HEK293 (cell line): ENCODE measurements around the gene CCDC78.
A peak's percentile ranks its signal among the peaks of the same experiment; 100 is the strongest.

Experiments used
- BCL6B ChIP-seq: fragments of 450-650 bp; formaldehyde crosslinking; IDR thresholded peaks from 2 replicates; pipeline ENCODE4 v1.5.1; 2017; ENCODE audit warnings: missing biosample characterization, missing genetic modification characterization
- HOXC10 ChIP-seq: sonication (generic); formaldehyde crosslinking; IDR thresholded peaks from 2 replicates; pipeline ENCODE4 v1.8.1; 2023; ENCODE audit warnings: mild to moderate bottlenecking, missing genetic modification reagents
- OSR2 ChIP-seq: fragments of 450-650 bp; formaldehyde crosslinking; IDR thresholded peaks from 2 replicates; pipeline ENCODE4 v1.5.1; 2016; ENCODE audit warnings: missing biosample characterization, missing genetic modification characterization
- RBAK ChIP-seq: fragments of 450-650 bp; formaldehyde crosslinking; IDR thresholded peaks from 2 replicates; pipeline ENCODE4 v1.5.1; 2016; ENCODE audit warnings: missing biosample characterization, missing genetic modification characterization
- TSHZ1 ChIP-seq: fragments of 450-650 bp; formaldehyde crosslinking; IDR thresholded peaks from 2 replicates; pipeline ENCODE4 v1.5.1; 2016; ENCODE audit warnings: missing biosample characterization, missing genetic modification characterization, borderline replicate concordance
- WT1 ChIP-seq: fragments of 450-650 bp; formaldehyde crosslinking; IDR thresholded peaks from 2 replicates; pipeline ENCODE4 v1.5.1; 2016; ENCODE audit warnings: missing biosample characterization, missing genetic modification characterization
- YY1 ChIP-seq: fragments of 450-650 bp; formaldehyde crosslinking; IDR thresholded peaks from 2 replicates; pipeline ENCODE4 v1.5.1; 2018; ENCODE audit warnings: missing biosample characterization, missing genetic modification characterization
- ZBTB10 ChIP-seq: fragments of 450-650 bp; formaldehyde crosslinking; IDR thresholded peaks from 2 replicates; pipeline ENCODE4 v1.5.1; 2016; ENCODE audit warnings: missing biosample characterization, missing genetic modification characterization
- ZBTB20 ChIP-seq: fragments of 450-650 bp; formaldehyde crosslinking; IDR thresholded peaks from 2 replicates; pipeline ENCODE4 v1.5.1; 2016; ENCODE audit warnings: missing biosample characterization, missing genetic modification characterization
- ZBTB7A ChIP-seq: fragments of 450-650 bp; formaldehyde crosslinking; IDR thresholded peaks from 2 replicates; pipeline ENCODE4 v1.5.1; 2016; ENCODE audit warnings: low read depth, missing biosample characterization, missing genetic modification characterization
- ZIC2 ChIP-seq: fragments of 450-650 bp; formaldehyde crosslinking; IDR thresholded peaks from 2 replicates; pipeline ENCODE4 v1.5.1; 2016; ENCODE audit warnings: missing biosample characterization, missing genetic modification characterization
- ZNF148 ChIP-seq: fragments of 450-650 bp; formaldehyde crosslinking; IDR thresholded peaks from 2 replicates; pipeline ENCODE4 v1.5.0; 2017; ENCODE audit warnings: missing biosample characterization, missing genetic modification characterization, borderline replicate concordance
- ZNF155 ChIP-seq: fragments of 450-650 bp; formaldehyde crosslinking; IDR thresholded peaks from 2 replicates; pipeline ENCODE4 v1.5.1; 2016; ENCODE audit warnings: missing biosample characterization, missing genetic modification characterization
- ZNF157 ChIP-seq: fragments of 450-650 bp; formaldehyde crosslinking; IDR thresholded peaks from 2 replicates; pipeline ENCODE4 v1.5.1; 2016; ENCODE audit warnings: missing biosample characterization, missing genetic modification characterization
- ZNF248 ChIP-seq: fragments of 450-650 bp; formaldehyde crosslinking; IDR thresholded peaks from 2 replicates; pipeline ENCODE4 v1.5.1; 2017; ENCODE audit warnings: missing biosample characterization, missing genetic modification characterization
- ZNF280D ChIP-seq: fragments of 450-650 bp; formaldehyde crosslinking; IDR thresholded peaks from 2 replicates; pipeline ENCODE4 v1.5.1; 2016; ENCODE audit warnings: missing biosample characterization, missing genetic modification characterization
- ZNF350 ChIP-seq: fragments of 450-650 bp; formaldehyde crosslinking; IDR thresholded peaks from 2 replicates; pipeline ENCODE4 v1.5.0; 2017; ENCODE audit warnings: missing biosample characterization, mild to moderate bottlenecking, missing genetic modification characterization
- ZNF529 ChIP-seq: fragments of 450-650 bp; formaldehyde crosslinking; IDR thresholded peaks from 2 replicates; pipeline ENCODE4 v1.5.1; 2017; ENCODE audit warnings: missing genetic modification characterization, missing biosample characterization; ENCODE audit not compliant: insufficient replicate concordance
- ZNF555 ChIP-seq: fragments of 450-650 bp; formaldehyde crosslinking; conservative IDR thresholded peaks from 2 replicates; pipeline ENCODE4 v1.5.1; 2017; ENCODE audit warnings: missing biosample characterization, mild to moderate bottlenecking, missing genetic modification characterization, inconsistent platforms
- ZNF558 ChIP-seq: fragments of 450-650 bp; formaldehyde crosslinking; IDR thresholded peaks from 2 replicates; pipeline ENCODE4 v1.5.1; 2016; ENCODE audit warnings: missing biosample characterization, missing genetic modification characterization
- ZNF580 ChIP-seq: fragments of 450-650 bp; formaldehyde crosslinking; IDR thresholded peaks from 2 replicates; pipeline ENCODE4 v1.5.1; 2016; ENCODE audit warnings: missing biosample characterization, missing genetic modification characterization
- ZNF624 ChIP-seq: fragments of 450-650 bp; formaldehyde crosslinking; IDR thresholded peaks from 2 replicates; pipeline ENCODE4 v1.5.1; 2017; ENCODE audit warnings: missing biosample characterization, missing genetic modification characterization
- ZNF660 ChIP-seq: fragments of 450-650 bp; IDR thresholded peaks from 2 replicates; pipeline ENCODE4 v1.5.1; 2018; ENCODE audit warnings: missing biosample characterization, mild to moderate bottlenecking, missing genetic modification characterization
- ZNF701 ChIP-seq: fragments of 450-650 bp; formaldehyde crosslinking; IDR thresholded peaks from 2 replicates; pipeline ENCODE4 v1.5.1; 2016; ENCODE audit warnings: missing biosample characterization, missing genetic modification characterization
- ZNF791 ChIP-seq: fragments of 450-650 bp; formaldehyde crosslinking; IDR thresholded peaks from 2 replicates; pipeline ENCODE4 v1.5.1; 2016; ENCODE audit warnings: missing biosample characterization, missing genetic modification characterization
- ZSCAN16 ChIP-seq: fragments of 450-650 bp; formaldehyde crosslinking; IDR thresholded peaks from 2 replicates; pipeline ENCODE4 v1.5.1; 2016; ENCODE audit warnings: missing biosample characterization, missing genetic modification characterization

Gene CCDC78

GRCh38 chr16:740764-741505, 14.7 kb upstream of the CCDC78 start, which contains the start of gene CIAO3 (continued):
- TF ChIP-seq BCL6B (tag by site-specific recombination): no peak
- TF ChIP-seq ZBTB7A (tag by site-specific recombination): peak; percentile 50; the same call in 1 of the 2 replicates
- no peak for TF ChIP-seq ZNF155 (tag by site-specific recombination)
- TF ChIP-seq ZSCAN16 (tag by site-specific recombination): no peak
- TF ChIP-seq ZNF701: no peak
- no peak for TF ChIP-seq ZNF248 (tag by site-specific recombination)
- TF ChIP-seq HOXC10 (CRISPR knock-in tag): no peak
- TF ChIP-seq RBAK (tag by site-specific recombination): no peak
- TF ChIP-seq ZNF157 (tag by site-specific recombination): no peak
- TF ChIP-seq ZBTB20 (tag by site-specific recombination): peak; percentile 100
- no peak for TF ChIP-seq ZNF148 (tag by site-specific recombination)
- TF ChIP-seq OSR2: no peak; the same call in 1 of the 2 replicates
- no peak for TF ChIP-seq ZNF624 (tag by site-specific recombination)
- no peak for TF ChIP-seq ZNF280D (tag by site-specific recombination)
- no peak for TF ChIP-seq ZNF791
- peak; percentile 90 for TF ChIP-seq ZNF660 (tag by site-specific recombination)
- TF ChIP-seq ZBTB10 (tag by site-specific recombination): peak; percentile 66
- TF ChIP-seq ZIC2 (tag by site-specific recombination): peak; percentile 43; the same call in 1 of the 2 replicates
- TF ChIP-seq ZNF529 (tag by site-specific recombination): no peak
- 0 out of 2 replicates have a peak, but pooled peaks have one; percentile 15 for TF ChIP-seq WT1
- peak; percentile 25; the same call in 1 of the 2 replicates for TF ChIP-seq ZNF580
- peak; percentile 98 for TF ChIP-seq YY1 (tag by site-specific recombination)
- TF ChIP-seq TSHZ1 (tag by site-specific recombination): no peak
- no peak for TF ChIP-seq ZNF350 (tag by site-specific recombination)
- TF ChIP-seq ZNF558: no peak
- TF ChIP-seq ZNF555: no peak
